ENCODE results near the gene FXYD4.
"Not testable (repeated sequence)": the region's sequence is repeated elsewhere in the genome, so short reads cannot be mapped to it uniquely, and the experiment has no call there.

DNA sequence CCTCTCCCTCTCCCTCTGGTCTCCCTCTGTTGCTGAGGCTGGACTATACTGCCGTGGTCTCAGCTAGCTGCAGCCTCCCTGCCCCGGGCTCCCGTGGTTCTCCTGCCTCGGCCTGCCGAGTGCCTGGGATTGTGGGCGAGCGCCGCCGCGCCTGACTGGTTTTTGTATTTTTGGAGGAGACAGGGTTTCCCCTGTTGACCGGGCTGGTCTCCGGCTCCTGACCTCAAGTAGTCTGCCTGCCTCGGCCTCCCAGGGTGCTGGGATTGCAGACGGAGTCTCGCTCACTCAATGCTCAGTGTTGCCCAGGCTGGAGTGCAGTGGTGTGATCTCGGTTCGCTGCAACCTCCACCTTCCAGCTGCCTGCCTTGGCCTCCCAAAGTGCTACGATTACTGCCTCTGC is 42.6 kb upstream of the FXYD4 start:
- TF ChIP-seq EZH2 (IDR thresholded peaks at IDR 0.05; ENCODE audit: borderline replicate concordance, low read length); CTCF (conservative IDR thresholded peaks at IDR 0.05 in 1 of 2, IDR thresholded peaks at IDR 0.05 in 1 of 2; ENCODE audit: extremely low read depth in 1 of 2, insufficient read depth in 1 of 2, low read depth in 1 of 2, low read length in 2 of 2): not testable (repeated sequence)

All from mammary epithelial cell (primary cell).